ENCODE measurements around the gene RNF126. TPM values are rescaled to one million over a fixed set of nuclear protein-coding genes. Genes with fewer than 3 reads are reported as not detected.

Gene RNF126
- total RNA-seq, 1 donor from 2014 or later, result 12.0 TPM

DNA sequence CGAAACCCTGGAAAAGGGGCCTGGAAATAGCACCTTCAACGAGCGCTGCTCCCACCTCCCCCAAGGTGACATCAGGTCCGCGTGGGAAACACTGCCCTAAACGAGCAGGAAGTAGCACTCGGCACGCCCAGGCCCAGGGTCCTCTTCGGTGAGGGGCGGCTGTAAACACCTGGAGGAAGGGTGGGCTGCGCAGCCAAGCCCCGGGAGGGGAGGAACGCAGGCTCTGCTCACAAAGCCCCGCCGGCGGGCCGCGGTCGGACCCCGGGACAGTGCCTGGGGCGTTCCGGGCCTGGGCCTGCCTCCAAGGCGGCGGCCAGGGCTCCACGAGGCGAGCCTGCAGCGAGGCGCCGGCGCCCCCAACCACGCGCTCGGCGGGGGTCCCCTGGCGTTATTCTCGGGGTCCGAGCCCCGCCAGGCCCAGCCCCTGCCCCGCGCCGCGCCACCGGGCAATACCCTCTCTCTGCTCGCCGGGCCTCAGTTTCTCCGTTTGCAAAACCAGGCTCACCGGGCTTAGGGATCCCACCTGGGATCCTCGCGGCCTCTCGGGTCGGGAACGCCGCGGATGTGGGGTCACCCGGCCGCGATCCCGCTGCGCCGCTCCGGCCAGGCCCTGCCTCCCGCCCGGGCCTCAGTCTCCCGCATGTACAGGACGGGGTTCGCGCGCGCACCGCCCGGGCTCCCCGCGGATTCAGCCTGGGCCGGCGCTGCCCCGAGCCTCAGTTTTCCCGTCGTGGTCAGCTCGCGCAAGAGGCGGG lies 630 bp downstream of the RNF126 start:
- Histone ChIP-seq H3K4me1 (ENCODE audit: control insufficient read depth in 3 of 3, insufficient read depth in 3 of 3, low read length in 3 of 3) (peaks cover 48 to 70% (median 58%) of the 10 kb centered on the region in 3 donors), H3K27ac (ENCODE audit: low read depth, low read length) (peak overlapping the region; percentile 71), H3K9ac (ENCODE audit: low read depth in 1 of 3, low read length in 3 of 3) (peak overlapping the region; percentile 79 to 92 (median 87)), H3K4me3 (ENCODE audit: low read length in 3 of 3) (peak overlapping the region; percentile 78 to 83 (median 79)), H3K27me3 (ENCODE audit: control insufficient read depth in 3 of 3, insufficient read depth in 3 of 3, low read length in 3 of 3) (no peaks in the 10 kb centered on the region), H3K9me3 (ENCODE audit: control insufficient read depth in 3 of 3, low read length in 3 of 3) (no peaks in the 10 kb centered on the region), H3K36me3 (ENCODE audit: control insufficient read depth in 3 of 3, insufficient read depth in 3 of 3, low read length in 3 of 3) (peaks cover 0 to 2% (median 0%) of the 10 kb centered on the region in 3 donors)

DNA sequence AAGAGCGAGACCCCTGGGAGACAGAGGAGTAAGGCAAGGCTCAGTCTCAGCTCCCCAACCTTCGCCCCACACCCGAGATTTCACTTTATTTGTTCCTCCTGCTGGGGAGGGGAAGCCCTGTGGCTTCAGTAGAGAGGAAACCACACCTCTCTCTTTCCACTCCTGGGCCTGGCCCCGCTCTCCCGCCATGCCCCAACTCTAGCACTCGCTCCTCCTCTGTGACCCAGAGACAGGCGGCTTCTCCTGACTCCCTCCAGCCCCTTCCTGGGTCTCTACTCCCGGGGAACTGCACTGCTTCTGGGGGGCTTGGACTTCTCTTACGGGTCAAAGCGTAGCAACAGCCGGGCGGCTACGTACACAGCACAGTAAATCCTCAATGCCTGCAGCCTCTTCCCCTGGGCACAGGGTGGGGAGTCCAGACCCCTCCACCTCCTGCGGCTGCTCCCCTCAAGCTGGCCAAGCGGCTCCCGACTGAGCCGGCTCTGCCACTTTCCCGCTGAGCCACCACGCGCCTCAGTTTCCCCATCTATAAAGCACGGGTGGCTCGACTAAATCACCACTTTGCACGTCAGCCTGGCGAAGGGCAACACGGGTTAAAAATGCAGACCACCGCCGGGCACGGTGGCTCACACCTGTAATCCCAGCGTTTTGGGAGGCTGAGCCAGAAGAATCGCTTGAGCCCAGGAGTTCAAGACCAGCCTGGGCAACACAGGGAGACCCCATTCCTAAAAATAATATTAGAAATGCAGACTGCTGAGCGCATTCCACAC lies 1.4 kb downstream of the RNF126 start:
- no peaks in the 10 kb centered on the region for H3K9me3 ChIP-seq (ENCODE audit: control insufficient read depth in 3 of 3, low read length in 3 of 3)
- H3K27me3 ChIP-seq (ENCODE audit: control insufficient read depth in 3 of 3, insufficient read depth in 3 of 3, low read length in 3 of 3), result no peaks in the 10 kb centered on the region
- H3K9ac ChIP-seq (ENCODE audit: low read depth in 1 of 3, low read length in 3 of 3), result peak overlapping the region; percentile 79 to 92 (median 87)
- H3K36me3 ChIP-seq (ENCODE audit: control insufficient read depth in 3 of 3, insufficient read depth in 3 of 3, low read length in 3 of 3), result peaks cover 0 to 2% (median 0%) of the 10 kb centered on the region in 3 donors
- peak overlapping the region; percentile 71 for H3K27ac ChIP-seq (ENCODE audit: low read depth, low read length)
- H3K4me3 ChIP-seq (ENCODE audit: low read length in 3 of 3), result peak overlapping the region; percentile 78 to 83 (median 79)
- peaks cover 48 to 77% (median 61%) of the 10 kb centered on the region in 3 donors for H3K4me1 ChIP-seq (ENCODE audit: control insufficient read depth in 3 of 3, insufficient read depth in 3 of 3, low read length in 3 of 3)

DNA sequence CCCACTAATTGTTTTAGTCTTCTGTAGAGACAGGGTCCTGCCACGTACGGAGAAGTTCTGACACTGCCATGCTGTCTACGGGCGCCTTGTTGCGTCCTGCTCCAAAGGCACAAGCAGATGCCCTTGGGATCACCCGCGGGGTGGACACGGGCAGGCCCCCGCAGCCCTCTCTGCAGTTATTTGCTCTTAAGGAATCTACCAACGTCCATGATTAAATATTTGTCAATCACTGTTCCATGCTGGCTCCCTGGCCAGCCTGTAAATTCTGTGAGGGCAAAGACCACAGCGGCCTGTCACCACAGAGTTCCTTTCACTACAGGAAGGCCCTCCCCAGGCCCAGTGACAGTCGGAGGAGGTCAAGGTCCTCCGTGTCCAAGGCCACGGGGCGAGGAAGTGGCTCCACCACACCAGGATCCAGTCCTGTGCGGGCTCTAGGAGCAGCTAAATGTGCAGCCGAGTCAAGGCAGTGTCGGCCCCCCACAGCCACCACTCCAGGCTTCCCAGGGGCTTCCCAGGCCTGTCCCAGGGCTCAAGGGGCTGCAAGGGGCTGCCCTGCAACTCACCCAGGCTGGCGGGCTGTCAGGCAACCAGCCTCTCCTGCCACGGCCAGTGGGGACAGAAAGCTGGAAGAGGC lies 2.1 kb downstream of the RNF126 start:
- H3K36me3 ChIP-seq (ENCODE audit: control insufficient read depth in 3 of 3, insufficient read depth in 3 of 3, low read length in 3 of 3), result peaks cover 0 to 4% (median 0%) of the 10 kb centered on the region in 3 donors
- peak overlapping the region; percentile 71 for H3K27ac ChIP-seq (ENCODE audit: low read depth, low read length)
- peaks cover 48 to 80% (median 61%) of the 10 kb centered on the region in 3 donors for H3K4me1 ChIP-seq (ENCODE audit: control insufficient read depth in 3 of 3, insufficient read depth in 3 of 3, low read length in 3 of 3)
- no peaks in the 10 kb centered on the region for H3K27me3 ChIP-seq (ENCODE audit: control insufficient read depth in 3 of 3, insufficient read depth in 3 of 3, low read length in 3 of 3)
- H3K9ac ChIP-seq (ENCODE audit: low read depth in 1 of 3, low read length in 3 of 3), result peak overlapping the region; percentile 72 to 92 (median 79)
- no peaks in the 10 kb centered on the region for H3K9me3 ChIP-seq (ENCODE audit: control insufficient read depth in 3 of 3, low read length in 3 of 3)
- H3K4me3 ChIP-seq (ENCODE audit: low read length in 3 of 3), result peak overlapping the region; percentile 78 to 83 (median 79)

DNA sequence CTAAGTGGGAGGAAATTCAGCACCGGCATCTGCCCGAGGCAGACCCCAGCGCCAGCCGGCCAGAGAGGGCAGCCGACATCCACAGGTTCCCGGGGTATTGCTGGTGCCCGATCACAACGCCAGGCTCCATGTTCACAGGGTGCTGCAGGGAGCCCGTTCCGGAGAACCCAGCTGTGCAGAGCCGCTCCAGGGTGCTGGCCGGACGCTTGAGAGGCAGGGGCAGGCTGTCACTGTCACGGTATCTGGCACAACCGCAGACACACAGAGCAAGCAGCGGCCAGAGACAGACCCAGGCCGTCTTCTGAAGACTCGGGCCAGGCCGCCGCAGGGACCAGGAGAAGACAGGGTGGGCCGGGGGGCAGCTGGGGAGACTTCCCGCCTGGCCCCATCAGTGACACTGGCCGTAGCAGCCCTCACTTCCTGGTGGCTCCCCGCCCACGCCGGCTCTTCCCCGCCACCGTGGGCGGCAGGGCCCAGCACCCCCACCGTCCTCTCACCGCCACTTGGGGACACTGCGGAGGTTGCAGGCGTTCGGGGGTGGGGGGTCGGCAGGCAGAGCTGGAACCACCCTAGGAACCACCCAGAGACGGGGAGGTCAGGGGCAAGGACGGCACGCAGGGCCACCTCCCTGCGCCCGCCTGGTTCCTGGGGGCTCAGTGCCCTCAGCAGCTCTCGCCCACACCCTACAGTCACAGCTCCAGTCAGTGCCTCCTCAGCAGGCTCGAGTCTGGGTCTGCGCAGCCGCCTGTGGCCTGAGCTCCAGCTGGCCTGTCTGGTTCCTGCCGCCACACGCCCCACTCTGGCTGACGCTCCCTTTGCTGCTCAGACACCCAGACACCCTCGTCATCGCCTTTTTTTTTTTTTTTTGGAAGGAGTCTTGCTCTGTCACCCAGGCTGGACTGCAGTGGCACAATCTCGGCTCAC lies 3.8 kb downstream of the RNF126 start:
- Histone ChIP-seq H3K4me1 (ENCODE audit: control insufficient read depth in 3 of 3, insufficient read depth in 3 of 3, low read length in 3 of 3) (peaks cover 41 to 77% (median 57%) of the 10 kb centered on the region in 3 donors), H3K27ac (ENCODE audit: low read depth, low read length) (peak overlapping the region; percentile 71), H3K4me3 (ENCODE audit: low read length in 3 of 3) (peak overlapping the region in 2 of 3 donors; percentile 17 to 29), H3K36me3 (ENCODE audit: control insufficient read depth in 3 of 3, insufficient read depth in 3 of 3, low read length in 3 of 3) (peaks cover 0 to 4% (median 0%) of the 10 kb centered on the region in 3 donors), H3K27me3 (ENCODE audit: control insufficient read depth in 3 of 3, insufficient read depth in 3 of 3, low read length in 3 of 3) (no peaks in the 10 kb centered on the region), H3K9me3 (ENCODE audit: control insufficient read depth in 3 of 3, low read length in 3 of 3) (no peaks in the 10 kb centered on the region), H3K9ac (ENCODE audit: low read depth in 1 of 3, low read length in 3 of 3) (peak overlapping the region in 2 of 3 donors; percentile 50 to 59)

DNA sequence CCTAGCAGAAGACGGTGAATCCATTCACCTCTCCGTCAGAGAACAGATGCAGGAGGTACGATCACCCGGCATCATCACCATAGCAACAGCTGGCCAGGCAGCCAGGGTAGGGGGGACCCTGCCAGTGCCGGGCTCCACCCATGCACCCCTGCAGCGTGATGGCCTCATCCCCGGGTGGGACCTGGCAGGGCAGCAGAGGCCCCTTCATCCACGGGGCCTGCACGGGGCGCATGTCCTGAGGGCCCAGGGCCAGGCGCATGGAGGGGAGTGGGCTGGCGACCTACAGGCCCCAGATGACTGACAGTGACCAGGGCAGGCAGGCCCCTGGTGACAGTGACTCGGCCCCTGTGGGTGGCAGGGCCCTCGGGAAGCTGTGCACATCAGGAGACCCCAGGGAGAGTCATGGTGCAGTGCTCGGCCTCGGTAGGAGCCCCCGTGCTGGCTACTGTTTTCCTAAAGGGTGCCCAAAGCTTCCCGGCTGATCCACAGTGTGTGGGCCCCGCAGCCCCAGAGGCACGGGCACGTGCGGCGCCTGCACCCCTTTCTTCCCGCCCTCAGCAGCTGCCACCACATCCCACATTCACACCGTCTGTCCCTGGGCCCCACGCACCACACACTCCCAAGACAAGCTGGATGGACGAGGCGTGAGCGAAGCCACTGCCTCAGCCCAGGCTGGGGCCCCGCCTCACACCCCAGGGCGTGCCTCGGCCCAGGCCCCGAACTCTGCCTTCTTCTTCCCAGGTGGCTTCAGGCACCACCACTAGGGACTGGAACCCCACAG lies 4.8 kb downstream of the RNF126 start:
- peaks cover 2 to 10% (median 4%) of the 10 kb centered on the region in 3 donors for H3K36me3 ChIP-seq (ENCODE audit: control insufficient read depth in 3 of 3, insufficient read depth in 3 of 3, low read length in 3 of 3)
- peak overlapping the region in 2 of 3 donors; percentile 20 to 50 for H3K9ac ChIP-seq (ENCODE audit: low read depth in 1 of 3, low read length in 3 of 3)
- H3K27ac ChIP-seq (ENCODE audit: low read depth, low read length), result peak overlapping the region; percentile 71
- H3K27me3 ChIP-seq (ENCODE audit: control insufficient read depth in 3 of 3, insufficient read depth in 3 of 3, low read length in 3 of 3), result no peaks in the 10 kb centered on the region
- H3K9me3 ChIP-seq (ENCODE audit: control insufficient read depth in 3 of 3, low read length in 3 of 3), result no peaks in the 10 kb centered on the region
- peak overlapping the region in 2 of 3 donors; percentile 17 to 22 for H3K4me3 ChIP-seq (ENCODE audit: low read length in 3 of 3)
- H3K4me1 ChIP-seq (ENCODE audit: control insufficient read depth in 3 of 3, insufficient read depth in 3 of 3, low read length in 3 of 3), result peaks cover 34 to 68% (median 49%) of the 10 kb centered on the region in 3 donors

DNA sequence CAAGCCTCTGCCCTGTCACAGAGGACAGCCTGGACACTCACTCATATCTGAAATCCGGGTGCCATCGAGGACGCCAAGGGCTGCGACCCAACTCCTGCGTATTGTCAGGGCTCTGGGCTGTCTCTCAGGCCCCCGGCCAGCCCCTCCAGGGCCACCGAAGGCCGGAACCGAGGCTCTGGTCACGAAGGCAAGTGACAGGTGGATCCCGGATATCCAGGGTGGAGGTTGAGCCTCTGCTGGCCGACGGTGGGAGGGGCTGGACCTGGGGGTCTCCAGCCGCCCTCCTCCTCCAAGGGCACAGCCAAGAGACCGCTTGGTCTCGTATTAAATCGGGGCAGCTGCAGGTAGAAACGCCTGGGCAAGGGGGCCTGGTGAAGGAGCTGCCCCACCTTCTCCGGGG lies 5.4 kb downstream of the RNF126 start:
- H3K36me3 ChIP-seq (ENCODE audit: control insufficient read depth in 3 of 3, insufficient read depth in 3 of 3, low read length in 3 of 3), result peaks cover 2 to 10% (median 4%) of the 10 kb centered on the region in 3 donors
- no peak overlapping the region for H3K27ac ChIP-seq (ENCODE audit: low read depth, low read length)
- H3K9me3 ChIP-seq (ENCODE audit: control insufficient read depth in 3 of 3, low read length in 3 of 3), result no peaks in the 10 kb centered on the region
- no peak overlapping the region for H3K9ac ChIP-seq (ENCODE audit: low read depth in 1 of 3, low read length in 3 of 3)
- no peaks in the 10 kb centered on the region for H3K27me3 ChIP-seq (ENCODE audit: control insufficient read depth in 3 of 3, insufficient read depth in 3 of 3, low read length in 3 of 3)
- no peak overlapping the region for H3K4me3 ChIP-seq (ENCODE audit: low read length in 3 of 3)
- H3K4me1 ChIP-seq (ENCODE audit: control insufficient read depth in 3 of 3, insufficient read depth in 3 of 3, low read length in 3 of 3), result peaks cover 34 to 68% (median 51%) of the 10 kb centered on the region in 3 donors

DNA sequence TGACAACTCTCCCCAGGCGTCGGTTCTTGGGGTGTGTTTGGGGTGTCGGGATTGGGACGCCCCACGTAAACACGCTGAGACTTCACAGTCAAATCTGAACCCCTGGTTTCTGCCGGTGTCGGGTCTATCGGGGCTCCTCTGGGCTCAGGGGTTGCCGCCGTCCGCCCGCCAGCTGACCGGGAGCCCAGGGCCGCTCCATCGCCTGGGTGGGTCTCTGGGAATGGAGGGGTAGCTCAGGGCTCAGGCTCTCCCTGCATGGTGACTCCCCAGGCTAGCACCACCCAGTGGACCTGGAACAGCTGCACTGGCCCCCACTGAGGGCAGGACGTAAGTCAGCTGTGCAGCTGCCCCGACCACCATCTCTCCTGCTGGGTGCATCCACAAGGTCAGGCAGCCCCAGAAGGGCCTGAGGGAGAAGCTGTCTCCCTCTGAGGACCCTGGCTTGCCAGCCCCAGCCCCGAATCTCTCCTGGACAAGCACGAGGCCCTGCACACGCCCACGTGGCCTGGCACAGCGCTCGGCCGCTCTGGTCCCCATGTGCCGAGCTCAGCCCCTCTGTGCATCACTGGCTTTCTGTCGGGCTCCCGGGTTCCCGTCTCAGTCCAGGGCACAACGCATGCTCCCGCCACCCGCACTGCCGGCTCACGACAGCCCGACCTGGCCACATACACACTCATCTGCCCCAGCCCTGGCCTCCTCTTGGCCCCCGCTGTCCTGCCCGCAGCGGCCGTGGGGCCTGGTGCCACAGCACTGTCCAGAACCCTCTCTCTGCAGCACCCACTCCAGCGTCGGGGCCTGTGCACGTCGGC lies 6.1 kb downstream of the RNF126 start:
- peaks cover 31 to 64% (median 47%) of the 10 kb centered on the region in 3 donors for H3K4me1 ChIP-seq (ENCODE audit: control insufficient read depth in 3 of 3, insufficient read depth in 3 of 3, low read length in 3 of 3)
- H3K4me3 ChIP-seq (ENCODE audit: low read length in 3 of 3), result no peak overlapping the region
- no peak overlapping the region for H3K27ac ChIP-seq (ENCODE audit: low read depth, low read length)
- peaks cover 2 to 10% (median 4%) of the 10 kb centered on the region in 3 donors for H3K36me3 ChIP-seq (ENCODE audit: control insufficient read depth in 3 of 3, insufficient read depth in 3 of 3, low read length in 3 of 3)
- H3K27me3 ChIP-seq (ENCODE audit: control insufficient read depth in 3 of 3, insufficient read depth in 3 of 3, low read length in 3 of 3), result no peaks in the 10 kb centered on the region
- peak overlapping the region in 1 of 3 donors; percentile 8 for H3K9ac ChIP-seq (ENCODE audit: low read depth in 1 of 3, low read length in 3 of 3)
- H3K9me3 ChIP-seq (ENCODE audit: control insufficient read depth in 3 of 3, low read length in 3 of 3), result no peaks in the 10 kb centered on the region

DNA sequence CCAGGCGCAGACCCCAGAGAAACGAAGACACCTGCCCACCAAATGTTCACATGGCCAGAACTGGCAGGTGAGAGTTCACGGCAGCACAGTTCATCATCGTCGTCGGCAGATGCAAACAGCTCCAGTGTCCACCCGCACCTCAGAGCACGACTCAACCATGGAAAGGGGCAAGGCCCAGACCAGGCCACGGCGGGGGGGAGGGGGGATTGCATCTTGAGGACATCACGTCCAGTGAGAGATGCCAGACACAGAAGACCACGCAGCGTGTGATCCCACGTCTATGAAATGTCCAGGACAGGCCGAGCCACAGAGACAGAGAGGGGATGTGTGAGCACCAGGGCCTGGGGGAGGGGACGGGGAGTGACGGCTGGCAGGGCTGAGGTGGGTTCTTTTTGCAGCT lies 7.3 kb downstream of the RNF126 start:
- Histone ChIP-seq H3K27me3 (ENCODE audit: control insufficient read depth in 3 of 3, insufficient read depth in 3 of 3, low read length in 3 of 3) (no peaks in the 10 kb centered on the region), H3K4me3 (ENCODE audit: low read length in 3 of 3) (no peak overlapping the region), H3K9me3 (ENCODE audit: control insufficient read depth in 3 of 3, low read length in 3 of 3) (no peaks in the 10 kb centered on the region), H3K27ac (ENCODE audit: low read depth, low read length) (no peak overlapping the region), H3K9ac (ENCODE audit: low read depth in 1 of 3, low read length in 3 of 3) (no peak overlapping the region), H3K36me3 (ENCODE audit: control insufficient read depth in 3 of 3, insufficient read depth in 3 of 3, low read length in 3 of 3) (peaks cover 8 to 21% (median 9%) of the 10 kb centered on the region in 3 donors), H3K4me1 (ENCODE audit: control insufficient read depth in 3 of 3, insufficient read depth in 3 of 3, low read length in 3 of 3) (peaks cover 18 to 51% (median 34%) of the 10 kb centered on the region in 3 donors)
